ENCODE results near the gene RNF225.

Gene RNF225

GRCh38 chr19:58392945-58393724 lies 2.3 kb upstream of the RNF225 start:
- TF ChIP-seq CTCF (IDR thresholded peaks at IDR 0.05; ENCODE audit: low read depth, low read length, missing control alignments): no peak
- in situ Hi-C loops (cut with HindIII; ENCODE audit: low sequenced_read_pairs): no loop called here
- no peak overlapping the region for H3K4me3 ChIP-seq (ENCODE audit: low read depth, low read length)

GRCh38 chr19:58393725-58394033 lies 1.8 kb upstream of the RNF225 start:
- no peak overlapping the region for H3K4me3 ChIP-seq (ENCODE audit: low read depth, low read length)
- no peak for TF ChIP-seq CTCF (IDR thresholded peaks at IDR 0.05; ENCODE audit: low read depth, low read length, missing control alignments)
- DNase-seq (ENCODE audit: low read depth): no peak
- in situ Hi-C loops (cut with HindIII; ENCODE audit: low sequenced_read_pairs): no loop called here

More at GRCh38 chr19:58392945-58393724, 2.3 kb upstream of the RNF225 start:
- DNase-seq (ENCODE audit: low read depth): no peak

- in situ Hi-C loops (cut with HindIII; ENCODE audit: low sequenced_read_pairs): no loop called here
Observed at GRCh38 chr19:58394821-58395219, 636 bp upstream of the RNF225 start.

GRCh38 chr19:58395979-58396627 lies 647 bp downstream of the RNF225 start:
- in situ Hi-C loops (cut with HindIII; ENCODE audit: low sequenced_read_pairs): no loop called here
- H3K4me3 ChIP-seq (ENCODE audit: low read depth, low read length): no peak overlapping the region
- no peak for DNase-seq (ENCODE audit: low read depth)
- TF ChIP-seq CTCF (IDR thresholded peaks at IDR 0.05; ENCODE audit: low read depth, low read length, missing control alignments): no peak

More at GRCh38 chr19:58394821-58395219, 636 bp upstream of the RNF225 start:
- TF ChIP-seq CTCF (IDR thresholded peaks at IDR 0.05; ENCODE audit: low read depth, low read length, missing control alignments): no peak
- DNase-seq (ENCODE audit: low read depth): no peak
- no peak overlapping the region for H3K4me3 ChIP-seq (ENCODE audit: low read depth, low read length)

- no peak overlapping the region for H3K4me3 ChIP-seq (ENCODE audit: low read depth, low read length)
- in situ Hi-C loops (cut with HindIII; ENCODE audit: low sequenced_read_pairs): no loop called here
- TF ChIP-seq CTCF (IDR thresholded peaks at IDR 0.05; ENCODE audit: low read depth, low read length, missing control alignments): no peak
- DNase-seq (ENCODE audit: low read depth): no peak
Observed at GRCh38 chr19:58396691-58397532, 1.5 kb downstream of the RNF225 start.

- no peak overlapping the region for H3K4me3 ChIP-seq (ENCODE audit: low read depth, low read length)
- TF ChIP-seq CTCF (IDR thresholded peaks at IDR 0.05; ENCODE audit: low read depth, low read length, missing control alignments): no peak
- in situ Hi-C loops (cut with HindIII; ENCODE audit: low sequenced_read_pairs): no loop called here
- no peak for DNase-seq (ENCODE audit: low read depth)
Observed at GRCh38 chr19:58397533-58398037, 2.1 kb downstream of the RNF225 start.
